HG03575 (cell line): ENCODE data around the gene WDR90.
"Not testable (repeated sequence)": the region's sequence is repeated elsewhere in the genome, so short reads cannot be mapped to it uniquely, and the experiment has no call there.

ENCODE experiments used
- ATAC-seq: cut with Tn5 transposase; IDR thresholded peaks from one replicate; pipeline ENCODE4 v1.9.1; 2021; ENCODE audit not compliant: unreplicated experiment, insufficient number of reproducible peaks, low FRiP score; ENCODE audit errors: extremely low read depth

Gene WDR90

GRCh38 chr16:711548-712320 is 62.6 kb downstream of the WDR90 start:
- ATAC-seq, result no peak

DNA sequence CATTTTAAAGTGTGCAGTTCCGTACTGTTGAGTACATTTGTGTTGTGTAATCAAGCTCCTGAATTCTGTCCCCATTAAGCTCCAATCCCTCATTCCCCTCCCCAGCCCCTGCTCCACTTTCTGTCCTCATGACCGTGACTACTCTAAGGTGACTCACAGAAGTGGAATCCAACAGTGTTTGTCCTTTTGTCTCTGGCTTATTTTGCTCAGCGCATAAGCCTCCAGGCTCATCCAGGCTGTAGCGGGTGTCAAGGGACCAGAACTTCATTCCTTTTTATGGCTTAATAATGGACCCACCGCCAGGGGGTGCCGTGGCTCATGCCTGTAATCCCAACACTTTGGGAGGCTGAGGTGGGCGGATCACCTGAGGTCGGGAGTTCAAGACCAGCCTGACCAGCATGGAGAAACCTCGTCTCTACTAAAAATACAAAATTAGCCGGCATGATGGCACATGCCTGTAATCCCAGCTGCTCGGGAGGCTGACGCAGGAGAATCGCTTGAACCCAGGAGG is 63.6 kb downstream of the WDR90 start:
- not testable (repeated sequence) for ATAC-seq

DNA sequence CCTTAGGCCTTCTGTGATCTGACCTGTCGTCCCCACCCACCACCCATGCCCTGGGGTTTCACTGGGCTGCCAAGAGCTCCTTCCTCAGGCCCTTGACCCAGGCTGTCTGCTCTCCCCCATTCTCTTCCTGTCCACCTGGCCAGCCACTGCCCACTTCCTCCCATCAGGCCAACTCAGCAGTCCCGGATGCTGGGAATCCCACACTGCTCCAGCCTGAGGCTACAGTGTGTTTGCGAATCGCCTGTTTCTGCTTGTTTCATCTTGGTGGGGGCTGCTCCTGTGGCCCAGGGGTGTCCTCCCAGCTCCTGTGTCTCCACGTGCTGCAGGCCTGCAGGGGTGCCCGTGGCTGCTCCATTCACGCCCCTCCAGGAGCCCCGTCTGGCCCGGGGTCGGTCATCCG is 64.9 kb downstream of the WDR90 start:
- ATAC-seq, result no peak

DNA sequence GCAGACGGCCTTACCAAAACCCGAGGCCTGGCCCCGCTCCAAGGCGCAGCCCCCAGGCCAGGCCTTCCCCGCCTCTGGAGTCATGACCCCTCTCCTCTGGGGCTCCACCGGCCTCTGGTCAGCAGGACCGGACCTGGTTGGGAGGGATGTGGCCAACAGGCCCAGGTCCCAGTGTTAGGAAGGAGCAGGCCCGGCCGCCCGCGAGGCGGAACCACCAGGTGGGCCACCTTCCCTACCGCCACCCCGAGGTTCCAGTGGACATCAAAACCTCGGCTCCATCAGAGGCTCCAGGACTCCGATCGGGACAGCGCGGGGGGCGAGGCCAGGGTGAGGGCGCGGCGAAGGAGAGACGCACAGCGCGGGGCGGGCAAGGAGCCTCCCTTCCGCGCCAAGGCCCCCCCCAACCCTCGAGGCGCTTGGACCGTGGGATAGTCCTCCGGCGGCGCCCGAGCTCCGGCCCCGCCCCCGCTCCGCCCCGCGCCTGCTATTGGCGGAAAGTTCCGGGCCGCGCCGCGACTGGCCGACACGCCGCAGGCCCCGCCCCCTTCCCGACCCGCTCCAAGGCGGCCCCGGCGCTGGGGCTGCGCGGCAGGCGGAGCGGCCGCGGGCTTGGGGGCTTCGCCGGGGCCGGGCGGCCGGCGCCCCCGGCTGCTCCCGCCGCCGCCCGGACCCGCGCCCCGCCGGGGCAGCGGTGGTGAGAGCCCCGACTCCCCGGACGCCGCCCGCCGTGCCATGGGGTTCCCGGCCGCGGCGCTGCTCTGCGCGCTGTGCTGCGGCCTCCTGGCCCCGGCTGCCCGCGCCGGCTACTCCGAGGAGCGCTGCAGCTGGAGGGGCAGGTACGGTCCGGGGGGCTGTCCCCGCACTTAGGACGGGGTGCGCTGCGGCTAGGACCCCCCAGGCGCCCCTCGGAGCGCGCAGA is 65.7 kb downstream of the WDR90 start, which contains the start of gene METRN:
METRN (plus strand) TSS at position 561 of the 919 bp plus-strand sequence; CDS start at position 733, 172 bp downstream.
- ATAC-seq, result no peak

- ATAC-seq, result no peak
Measured at GRCh38 chr16:715477-716199, 66.5 kb downstream of the WDR90 start.

DNA sequence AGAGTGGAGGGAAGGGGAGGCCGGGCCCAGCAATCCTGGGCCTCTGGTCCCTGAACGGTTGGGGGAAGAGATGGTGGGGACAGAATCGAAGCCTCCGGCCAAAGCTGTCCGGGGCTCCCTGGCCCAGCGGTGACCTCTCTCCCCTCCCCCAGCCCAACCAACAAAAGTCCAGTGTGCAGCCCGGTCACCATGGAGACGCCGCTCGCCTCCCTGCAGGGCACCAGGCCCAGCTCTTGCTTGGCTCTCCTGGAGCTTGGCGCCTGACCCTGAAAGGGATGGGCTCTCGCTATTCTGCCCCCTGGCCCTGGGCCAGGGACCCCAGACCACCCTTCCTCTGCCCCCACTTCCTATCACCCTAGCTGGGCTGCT is 67.0 kb downstream of the WDR90 start:
- no peak for ATAC-seq

DNA sequence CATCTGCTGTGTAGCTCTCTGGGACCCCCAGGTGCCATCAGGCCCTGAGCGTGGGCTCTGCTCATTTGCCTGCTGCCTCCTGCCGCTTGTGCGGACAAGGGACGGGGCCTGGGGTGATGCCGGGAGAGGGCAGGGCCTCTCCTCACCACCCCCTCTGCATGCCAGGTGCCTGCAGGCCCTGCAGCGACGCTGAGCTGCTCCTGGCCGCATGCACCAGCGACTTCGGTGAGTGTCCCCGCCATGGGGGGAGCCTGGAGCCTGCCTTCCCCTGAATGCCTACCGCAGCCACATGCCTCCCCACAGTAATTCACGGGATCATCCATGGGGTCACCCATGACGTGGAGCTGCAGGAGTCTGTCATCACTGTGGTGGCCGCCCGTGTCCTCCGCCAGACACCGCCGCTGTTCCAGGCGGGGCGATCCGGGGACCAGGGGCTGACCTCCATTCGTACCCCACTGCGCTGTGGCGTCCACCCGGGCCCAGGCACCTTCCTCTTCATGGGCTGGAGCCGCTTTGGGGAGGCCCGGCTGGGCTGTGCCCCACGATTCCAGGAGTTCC is 67.7 kb downstream of the WDR90 start:
- no peak for ATAC-seq
